ENCODE results near the gene LEF1.

The LEF1 gene

GRCh38 chr4:108166441-108167315 lies 2.1 kb downstream of the LEF1 start:
- Histone ChIP-seq H3K27me3 (replicated peaks; ENCODE audit: control insufficient read depth, insufficient read depth, low read length) (peaks cover 3% of the 10 kb centered on the region), H3K36me3 (ENCODE audit: control insufficient read depth, insufficient read depth, low read length) (no peaks in the 10 kb centered on the region), H3K4me3 (replicated peaks; ENCODE audit: low read depth, low read length) (peak overlapping the region; percentile 62)
- no peak for TF ChIP-seq CTCF (IDR thresholded peaks at IDR 0.05; ENCODE audit: insufficient read depth, low read length, poor library complexity, severe bottlenecking)
- peak; percentile 35 for DNase-seq (ENCODE audit: extremely low read depth, insufficient read length)

GRCh38 chr4:108166038-108166437 lies 2.7 kb downstream of the LEF1 start:
- DNase-seq (ENCODE audit: extremely low read depth, insufficient read length), result no peak
- H3K27me3 ChIP-seq (replicated peaks; ENCODE audit: control insufficient read depth, insufficient read depth, low read length), result peaks cover 1% of the 10 kb centered on the region; the same call in 1 of the 2 replicates

GRCh38 chr4:108165586-108165985 lies 3.1 kb downstream of the LEF1 start:
- Histone ChIP-seq H3K27me3 (replicated peaks; ENCODE audit: control insufficient read depth, insufficient read depth, low read length) (peaks cover 1% of the 10 kb centered on the region; the same call in 1 of the 2 replicates), H3K4me3 (replicated peaks; ENCODE audit: low read depth, low read length) (no peak overlapping the region), H3K36me3 (ENCODE audit: control insufficient read depth, insufficient read depth, low read length) (no peaks in the 10 kb centered on the region)
- TF ChIP-seq CTCF (IDR thresholded peaks at IDR 0.05; ENCODE audit: insufficient read depth, low read length, poor library complexity, severe bottlenecking), result no peak
- no peak for DNase-seq (ENCODE audit: extremely low read depth, insufficient read length)

More at GRCh38 chr4:108166038-108166437, 2.7 kb downstream of the LEF1 start:
- H3K4me3 ChIP-seq (replicated peaks; ENCODE audit: low read depth, low read length), result peak overlapping the region; percentile 62; the same call in 1 of the 2 replicates
- no peak for TF ChIP-seq CTCF (IDR thresholded peaks at IDR 0.05; ENCODE audit: insufficient read depth, low read length, poor library complexity, severe bottlenecking)
- H3K36me3 ChIP-seq (ENCODE audit: control insufficient read depth, insufficient read depth, low read length), result no peaks in the 10 kb centered on the region

GRCh38 chr4:108163351-108163750 lies 5.4 kb downstream of the LEF1 start:
- no peak for DNase-seq (ENCODE audit: extremely low read depth, insufficient read length)
- no peaks in the 10 kb centered on the region for H3K36me3 ChIP-seq (ENCODE audit: control insufficient read depth, insufficient read depth, low read length)
- TF ChIP-seq CTCF (IDR thresholded peaks at IDR 0.05; ENCODE audit: insufficient read depth, low read length, poor library complexity, severe bottlenecking), result no peak
- no peak overlapping the region for H3K4me3 ChIP-seq (replicated peaks; ENCODE audit: low read depth, low read length)
- no peaks in the 10 kb centered on the region for H3K27me3 ChIP-seq (replicated peaks; ENCODE audit: control insufficient read depth, insufficient read depth, low read length)

- H3K4me3 ChIP-seq (replicated peaks; ENCODE audit: low read depth, low read length), result no peak overlapping the region
- no peak for TF ChIP-seq CTCF (IDR thresholded peaks at IDR 0.05; ENCODE audit: insufficient read depth, low read length, poor library complexity, severe bottlenecking)
- no peaks in the 10 kb centered on the region for H3K36me3 ChIP-seq (ENCODE audit: control insufficient read depth, insufficient read depth, low read length)
- H3K27me3 ChIP-seq (replicated peaks; ENCODE audit: control insufficient read depth, insufficient read depth, low read length), result no peaks in the 10 kb centered on the region; the same call in 1 of the 2 replicates
- DNase-seq (ENCODE audit: extremely low read depth, insufficient read length), result no peak
Measured at GRCh38 chr4:108160741-108161352, 7.9 kb downstream of the LEF1 start.

All from GM06990 (cell line).